ENCODE data around the gene FARSA.
A peak's percentile ranks its signal among the peaks of the same experiment; 100 is the strongest.
"Not testable (repeated sequence)": the region's sequence is repeated elsewhere in the genome, so short reads cannot be mapped to it uniquely, and the experiment has no call there.

The FARSA gene

DNA sequence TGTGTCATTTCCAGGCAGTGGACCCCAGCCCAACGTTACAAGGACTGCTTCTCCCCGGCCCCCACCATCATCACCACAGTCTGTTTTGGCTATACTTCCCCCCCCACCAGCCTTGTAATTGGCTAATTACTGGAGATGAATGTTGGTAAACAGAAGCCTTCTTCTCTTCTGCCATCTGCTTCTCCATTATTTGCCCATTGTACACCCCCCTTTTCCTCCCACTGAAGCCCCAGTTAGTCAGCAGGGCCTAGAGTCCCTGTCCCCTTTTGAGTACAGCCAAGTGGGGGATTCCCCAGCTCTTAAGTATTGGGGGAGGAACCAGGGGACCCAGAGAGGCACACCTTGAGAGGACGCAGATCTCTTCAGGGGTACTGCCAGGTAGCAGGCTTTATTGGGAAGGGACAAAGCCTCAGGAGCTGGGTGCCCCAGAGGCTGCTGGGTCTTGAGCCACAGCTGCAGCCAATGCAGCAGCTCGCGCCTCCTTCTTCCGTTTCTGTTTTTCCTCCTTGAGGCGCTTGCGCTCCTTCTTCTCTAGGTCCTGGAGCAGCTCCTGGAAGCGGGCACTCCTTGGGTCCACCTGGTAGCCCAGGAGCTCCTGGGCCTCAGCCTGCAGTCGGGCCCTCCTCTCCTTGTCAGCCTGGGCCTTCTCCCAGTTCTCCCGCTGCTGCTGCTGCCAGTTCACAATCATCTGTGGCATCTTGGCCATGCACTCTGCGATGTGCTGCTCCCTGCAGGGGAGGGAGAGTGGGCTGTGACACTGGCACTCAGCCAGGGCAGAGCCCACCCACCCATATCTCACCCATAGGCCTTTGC lies 20.5 kb upstream of the FARSA start:
- DNase-seq: no peak

DNA sequence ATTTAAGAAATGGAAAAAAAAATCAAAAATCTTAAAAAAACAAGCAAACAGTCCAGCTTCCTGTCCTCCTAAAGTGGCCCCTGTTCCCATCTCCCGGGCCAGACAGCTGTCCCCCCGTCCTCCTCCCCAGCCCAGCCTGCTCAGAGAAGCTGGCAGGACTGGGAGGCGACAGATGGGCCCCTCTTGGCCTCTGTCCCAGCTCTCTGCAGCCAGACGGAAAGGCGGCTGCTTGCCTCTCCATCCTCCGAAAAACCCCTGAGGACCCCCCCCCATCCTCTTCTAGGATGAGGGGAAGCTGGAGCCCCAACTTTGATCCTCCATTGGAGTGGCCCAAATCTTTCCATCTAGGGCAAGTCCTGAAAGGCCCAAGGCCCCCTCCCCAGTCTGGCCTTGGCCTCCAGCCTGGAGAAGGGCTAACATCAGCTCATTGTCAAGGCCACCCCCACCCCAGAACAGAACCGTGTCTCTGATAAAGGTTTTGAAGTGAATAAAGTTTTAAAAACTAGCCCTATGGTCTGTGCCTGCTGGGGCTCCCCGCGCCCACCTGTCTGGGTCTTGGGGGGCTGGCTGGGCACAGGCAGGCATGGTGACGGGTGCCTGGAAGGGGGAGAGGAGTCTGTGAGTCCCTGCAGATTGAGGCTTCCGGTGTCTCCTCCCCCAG lies 19.8 kb upstream of the FARSA start:
- no peak for DNase-seq

DNA sequence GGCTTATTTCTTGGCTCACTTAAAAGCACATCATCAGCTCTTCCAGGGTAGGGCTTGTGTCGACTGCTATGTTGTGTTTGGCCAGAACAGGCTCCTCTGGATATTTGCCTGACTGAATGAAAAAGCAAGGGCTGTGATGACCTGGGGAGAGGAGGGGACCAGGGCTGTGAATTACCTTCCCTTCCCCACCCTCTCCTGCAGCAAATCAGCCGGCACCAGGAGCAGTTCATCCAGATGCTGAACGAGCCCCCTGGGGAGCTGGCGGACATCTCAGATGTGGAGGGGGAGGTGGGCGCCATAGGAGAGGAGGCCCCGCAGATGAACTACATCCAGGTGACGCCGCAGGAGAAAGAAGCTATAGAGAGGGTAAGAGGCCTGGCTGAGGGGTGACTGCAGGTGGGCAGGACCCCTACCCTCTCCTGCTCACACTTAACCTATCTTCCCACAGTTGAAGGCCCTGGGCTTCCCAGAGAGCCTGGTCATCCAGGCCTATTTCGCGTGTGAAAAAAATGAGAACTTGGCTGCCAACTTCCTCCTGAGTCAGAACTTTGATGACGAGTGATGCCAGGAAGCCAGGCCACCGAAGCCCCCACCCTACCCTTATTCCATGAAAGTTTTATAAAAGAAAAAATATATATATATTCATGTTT lies 19.1 kb upstream of the FARSA start:
- DNase-seq: no peak

DNA sequence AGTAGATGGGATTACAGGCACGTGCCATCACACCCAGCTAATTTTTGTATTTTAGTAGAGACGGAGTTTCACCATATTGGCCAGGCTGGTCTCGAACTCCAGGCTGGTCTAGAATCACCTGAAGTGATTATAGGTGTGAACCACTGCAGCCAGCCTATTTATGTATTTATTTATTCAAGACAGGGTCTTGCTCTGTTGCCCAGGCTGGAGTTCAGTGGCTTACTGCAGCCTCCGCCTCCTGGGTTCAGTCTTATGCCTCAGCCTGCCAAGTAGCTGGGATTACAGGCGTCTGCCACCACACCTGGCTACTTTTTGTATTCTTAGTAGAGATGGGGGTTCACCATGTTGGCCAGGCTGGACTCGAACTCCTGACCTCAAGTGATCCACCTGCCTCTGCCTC lies 18.5 kb upstream of the FARSA start:
- DNase-seq: not testable (repeated sequence)

DNA sequence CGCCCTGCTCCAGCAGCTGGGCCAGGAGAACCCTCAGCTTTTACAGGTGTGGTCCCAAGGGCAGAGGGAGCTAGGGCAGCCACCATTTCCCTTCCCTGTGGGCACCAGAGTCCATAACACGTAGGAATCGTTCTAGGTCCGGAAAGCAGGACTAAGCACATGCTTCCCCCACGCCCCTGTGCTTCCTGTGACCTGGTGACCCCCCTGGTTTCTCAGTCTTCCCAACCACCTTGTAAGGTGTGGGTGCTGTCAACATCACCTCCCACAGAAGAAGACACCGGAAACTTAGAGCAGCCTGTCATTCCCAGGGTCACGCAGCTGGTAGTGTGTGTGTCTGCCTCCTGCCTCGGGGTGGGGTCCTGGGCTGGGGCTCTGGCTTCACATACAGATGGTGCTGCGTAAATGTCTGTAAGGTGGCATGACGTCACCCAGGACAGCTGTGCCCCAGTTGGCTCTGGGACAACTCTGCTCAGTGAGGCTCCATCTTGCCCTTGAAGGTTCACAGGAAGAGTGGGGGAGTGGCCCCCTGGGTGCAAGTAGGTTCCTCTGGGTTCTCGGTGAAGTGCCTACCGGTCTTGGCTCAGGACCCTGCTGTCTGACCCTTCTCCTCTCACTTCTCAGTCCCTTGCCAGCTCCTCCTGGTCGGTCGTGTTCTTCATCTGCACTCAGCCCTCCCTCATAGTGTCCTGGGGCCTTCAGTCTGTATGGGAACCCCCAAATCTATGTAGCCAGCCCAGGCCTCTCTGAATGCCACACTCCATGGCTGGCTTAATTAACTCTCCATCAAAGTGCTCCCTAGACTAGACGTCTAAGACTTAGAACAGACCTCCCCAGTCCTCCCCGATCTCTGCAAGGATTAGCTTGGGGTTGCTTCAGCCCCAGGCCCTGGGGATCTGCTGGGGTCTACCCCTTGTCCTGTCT lies 16.1 kb upstream of the FARSA start:
- DNase-seq: no peak

DNA sequence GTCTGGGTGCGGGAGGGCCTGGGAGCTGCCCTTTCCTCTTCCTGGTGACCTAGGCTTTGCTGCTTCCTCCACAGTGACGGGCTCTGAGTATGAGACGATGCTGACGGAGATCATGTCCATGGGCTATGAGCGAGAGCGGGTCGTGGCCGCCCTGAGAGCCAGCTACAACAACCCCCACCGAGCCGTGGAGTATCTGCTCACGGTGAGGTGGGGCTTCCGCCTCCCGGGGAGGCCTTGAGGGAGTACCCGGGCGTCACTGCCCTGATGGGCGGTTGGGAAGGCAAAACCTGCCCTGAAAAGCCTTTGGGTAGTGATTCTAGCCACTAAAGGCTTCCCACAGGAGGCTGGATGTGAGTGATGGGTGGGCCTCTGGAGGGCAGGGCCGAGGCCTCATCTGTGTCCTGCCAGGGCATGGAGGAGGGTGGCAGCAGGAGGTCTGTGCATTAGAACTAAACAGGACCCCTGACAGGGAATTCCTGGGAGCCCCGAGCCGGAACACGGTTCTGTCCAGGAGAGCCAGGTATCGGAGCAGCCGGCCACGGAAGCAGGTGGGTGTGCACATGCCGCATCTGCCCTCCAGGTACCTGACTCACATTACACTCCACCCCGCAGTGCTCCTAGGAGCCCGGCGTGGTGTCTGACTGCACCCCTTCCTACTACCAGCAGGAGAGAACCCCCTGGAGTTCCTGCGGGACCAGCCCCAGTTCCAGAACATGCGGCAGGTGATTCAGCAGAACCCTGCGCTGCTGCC lies 15.3 kb upstream of the FARSA start:
- DNase-seq: no peak

DNA sequence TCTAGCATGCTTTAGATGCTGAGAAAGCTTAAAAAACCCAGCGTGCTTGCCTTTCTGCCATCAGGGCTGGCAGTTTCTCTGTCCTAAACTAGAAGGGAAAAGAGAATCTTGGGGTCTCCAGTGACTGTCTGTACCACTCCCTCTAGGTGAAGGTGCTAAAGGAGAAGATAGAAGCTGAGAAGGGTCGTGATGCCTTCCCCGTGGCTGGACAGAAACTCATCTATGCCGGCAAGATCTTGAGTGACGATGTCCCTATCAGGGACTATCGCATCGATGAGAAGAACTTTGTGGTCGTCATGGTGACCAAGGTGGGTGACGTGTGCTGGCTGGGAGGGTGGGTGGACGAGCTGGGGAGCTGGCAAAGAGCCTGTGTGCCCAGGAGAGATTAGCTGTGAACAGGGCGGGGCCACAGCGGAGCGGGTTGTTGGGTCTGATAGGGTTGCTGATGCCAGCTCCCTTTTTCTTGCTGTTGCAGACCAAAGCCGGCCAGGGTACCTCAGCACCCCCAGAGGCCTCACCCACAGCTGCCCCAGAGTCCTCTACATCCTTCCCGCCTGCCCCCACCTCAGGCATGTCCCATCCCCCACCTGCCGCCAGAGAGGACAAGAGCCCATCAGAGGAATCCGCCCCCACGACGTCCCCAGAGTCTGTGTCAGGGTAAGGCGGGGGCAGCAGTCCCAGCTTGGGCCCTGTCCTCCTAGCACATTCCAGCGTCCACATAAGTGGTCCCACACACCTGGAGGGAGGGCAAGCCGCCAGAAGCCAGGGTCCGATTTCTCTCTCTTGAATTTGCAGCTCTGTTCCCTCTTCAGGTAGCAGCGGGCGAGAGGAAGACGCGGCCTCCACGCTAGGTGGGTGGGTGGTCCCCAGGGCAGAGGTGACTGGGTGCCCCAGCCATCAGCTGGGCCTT lies 14.4 kb upstream of the FARSA start:
- no peak for DNase-seq

DNA sequence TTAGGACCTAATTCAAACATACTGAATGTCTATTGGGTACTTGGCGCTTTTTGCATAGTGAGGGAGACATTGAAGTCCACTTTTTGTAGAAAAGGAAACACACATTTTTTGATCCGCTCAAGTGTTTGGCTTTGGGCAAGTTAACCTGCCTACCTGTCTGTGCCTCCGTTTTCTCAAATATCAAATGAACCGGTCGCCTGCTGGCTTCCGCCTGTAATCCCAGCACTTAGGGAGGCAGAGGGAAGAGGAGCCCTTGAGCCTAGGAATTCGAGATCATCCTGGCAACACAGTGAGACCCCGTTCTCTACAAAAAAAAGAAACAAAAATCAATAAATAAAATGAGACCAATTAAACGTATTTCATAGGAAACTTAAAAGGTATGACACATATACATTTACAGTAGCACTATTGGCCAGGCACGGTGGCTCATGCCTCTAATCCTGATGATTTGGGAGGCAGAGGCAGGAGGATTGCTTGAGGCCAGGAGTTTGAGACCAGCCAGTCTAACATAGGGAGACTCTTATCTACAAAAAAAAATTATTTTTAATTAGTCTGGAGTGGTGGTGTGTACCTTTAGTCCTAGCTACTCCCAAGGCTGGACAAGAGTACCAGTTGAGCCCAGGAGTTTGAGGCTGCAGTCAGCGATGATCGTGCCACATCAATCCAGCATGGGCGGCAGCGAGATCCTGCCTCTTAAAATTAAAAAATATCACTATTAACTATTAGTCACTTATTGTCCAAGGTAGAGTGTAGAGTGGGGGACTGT lies 13.4 kb upstream of the FARSA start:
- DNase-seq: no peak

DNA sequence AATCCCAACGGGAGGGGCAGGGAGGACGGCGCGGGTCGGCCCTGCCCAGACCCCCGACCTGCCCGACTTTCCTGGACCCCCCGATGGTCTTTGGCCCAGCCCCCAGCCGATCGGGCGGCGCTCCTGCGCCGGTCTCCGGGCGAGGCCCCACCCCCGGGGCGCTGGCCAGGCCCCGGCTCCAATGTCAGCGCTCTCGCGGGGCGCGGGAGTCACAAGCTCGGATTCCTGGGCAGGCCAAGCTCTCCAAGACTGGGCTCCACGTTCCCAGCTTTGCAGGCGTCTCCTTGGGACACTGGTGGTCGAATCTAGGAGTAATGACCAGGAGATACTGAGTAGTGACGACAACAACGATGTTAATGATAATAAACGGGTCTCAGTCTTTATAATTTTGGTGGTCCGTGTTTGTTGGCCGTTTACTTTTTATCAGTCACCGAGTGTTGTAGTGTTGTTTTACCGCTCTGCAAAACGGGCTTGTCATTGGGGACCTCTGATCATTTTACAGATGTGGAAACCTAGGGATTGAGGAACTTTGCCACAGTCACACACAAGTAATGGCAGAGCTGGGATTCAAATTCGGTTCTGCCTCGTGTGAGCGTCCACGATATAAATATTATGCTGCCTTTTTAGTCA lies 12.7 kb upstream of the FARSA start:
- DNase-seq: no peak

DNA sequence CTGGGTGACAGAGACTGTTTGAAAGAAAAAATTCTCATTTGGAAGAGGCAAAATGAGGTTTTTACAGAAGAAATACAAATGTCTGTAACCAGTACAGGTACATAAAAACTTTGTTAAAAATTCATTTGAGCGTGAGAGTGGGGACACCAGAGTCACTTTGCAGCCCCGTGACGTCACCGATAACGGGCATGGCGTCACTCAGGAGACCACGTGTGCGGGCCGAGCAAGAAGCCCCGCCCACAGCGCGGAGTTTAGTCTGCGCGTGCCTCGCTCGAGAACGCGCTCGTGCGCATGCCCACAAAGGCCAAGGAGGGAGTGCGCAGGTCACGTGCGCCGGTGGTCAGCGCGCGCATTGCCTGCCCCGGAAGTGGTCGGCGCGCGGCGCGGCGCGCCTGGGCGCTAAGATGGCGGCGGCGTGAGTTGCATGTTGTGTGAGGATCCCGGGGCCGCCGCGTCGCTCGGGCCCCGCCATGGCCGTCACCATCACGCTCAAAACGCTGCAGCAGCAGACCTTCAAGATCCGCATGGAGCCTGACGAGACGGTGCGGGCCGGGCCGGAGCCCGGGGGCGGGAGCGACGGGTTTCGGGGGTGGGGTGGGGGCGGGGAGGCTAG lies 12.1 kb upstream of the FARSA start, which contains the start of gene RAD23A:
Gene RAD23A, plus strand, starts transcription at position 384 of the 613 bp plus-strand sequence. Its CDS starts 87 bp downstream, at position 471.
- DNase-seq: peak; percentile 83

DNA sequence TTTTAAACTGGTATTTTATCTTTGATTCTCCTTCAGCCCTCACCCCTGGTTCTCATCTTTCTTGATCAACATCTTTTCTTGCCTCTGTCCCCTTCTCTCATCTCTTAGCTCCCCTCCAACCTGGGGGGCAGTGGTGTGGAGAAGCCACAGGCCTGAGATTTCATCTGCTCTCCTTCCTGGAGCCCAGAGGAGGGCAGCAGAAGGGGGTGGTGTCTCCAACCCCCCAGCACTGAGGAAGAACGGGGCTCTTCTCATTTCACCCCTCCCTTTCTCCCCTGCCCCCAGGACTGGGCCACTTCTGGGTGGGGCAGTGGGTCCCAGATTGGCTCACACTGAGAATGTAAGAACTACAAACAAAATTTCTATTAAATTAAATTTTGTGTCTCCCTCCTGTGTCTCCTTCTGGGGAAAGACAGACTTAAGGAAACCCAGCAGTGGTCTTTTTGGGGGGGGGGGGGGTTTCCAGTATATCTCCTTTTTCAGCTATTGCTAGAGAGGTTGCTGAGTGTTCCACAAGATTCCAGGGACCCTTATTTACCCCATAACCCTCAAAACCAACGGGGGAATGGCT lies 10.7 kb upstream of the FARSA start:
- no peak for DNase-seq

DNA sequence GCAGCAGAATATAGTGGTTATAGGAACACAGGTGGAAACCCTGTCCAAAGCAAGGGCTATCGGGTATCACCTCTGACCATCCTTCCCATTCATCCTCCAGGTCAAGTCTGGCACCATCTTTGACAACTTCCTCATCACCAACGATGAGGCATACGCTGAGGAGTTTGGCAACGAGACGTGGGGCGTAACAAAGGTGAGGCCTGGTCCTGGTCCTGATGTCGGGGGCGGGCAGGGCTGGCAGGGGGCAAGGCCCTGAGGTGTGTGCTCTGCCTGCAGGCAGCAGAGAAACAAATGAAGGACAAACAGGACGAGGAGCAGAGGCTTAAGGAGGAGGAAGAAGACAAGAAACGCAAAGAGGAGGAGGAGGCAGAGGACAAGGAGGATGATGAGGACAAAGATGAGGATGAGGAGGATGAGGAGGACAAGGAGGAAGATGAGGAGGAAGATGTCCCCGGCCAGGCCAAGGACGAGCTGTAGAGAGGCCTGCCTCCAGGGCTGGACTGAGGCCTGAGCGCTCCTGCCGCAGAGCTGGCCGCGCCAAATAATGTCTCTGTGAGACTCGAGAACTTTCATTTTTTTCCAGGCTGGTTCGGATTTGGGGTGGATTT lies 10.0 kb upstream of the FARSA start:
- no peak for DNase-seq

DNA sequence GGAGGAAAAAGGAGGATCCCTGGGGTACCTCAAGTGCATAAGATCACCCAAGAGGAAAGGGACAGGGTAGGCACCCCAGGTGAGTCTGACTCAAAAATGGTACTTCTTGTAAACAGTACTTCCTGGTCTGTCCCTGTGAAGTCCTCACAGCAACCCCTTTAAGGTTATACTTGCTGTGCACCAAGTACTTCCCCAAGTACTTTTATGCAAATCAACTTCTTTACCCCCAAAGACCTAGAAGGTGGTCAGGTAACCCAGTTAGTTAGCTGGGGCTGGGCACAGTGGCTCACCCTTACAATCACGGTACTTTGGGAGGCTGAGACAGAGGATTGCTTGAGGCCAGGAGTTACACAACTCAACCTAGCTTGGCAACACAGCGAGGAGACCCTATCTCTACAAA lies 7.4 kb upstream of the FARSA start:
- DNase-seq: no peak

DNA sequence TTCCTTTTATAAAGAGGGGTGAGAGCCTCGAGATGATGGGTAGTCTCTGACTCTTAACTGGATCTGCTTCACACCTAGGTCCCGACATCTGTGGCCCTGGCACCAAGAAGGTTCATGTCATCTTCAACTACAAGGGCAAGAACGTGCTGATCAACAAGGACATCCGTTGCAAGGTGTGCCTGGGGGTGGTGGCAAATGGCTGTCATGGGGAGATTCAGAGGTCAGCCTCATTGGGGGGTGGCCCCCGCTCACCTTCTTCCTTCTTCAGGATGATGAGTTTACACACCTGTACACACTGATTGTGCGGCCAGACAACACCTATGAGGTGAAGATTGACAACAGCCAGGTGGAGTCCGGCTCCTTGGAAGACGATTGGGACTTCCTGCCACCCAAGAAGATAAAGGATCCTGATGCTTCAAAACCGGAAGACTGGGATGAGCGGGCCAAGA lies 6.5 kb upstream of the FARSA start:
- DNase-seq: no peak

DNA sequence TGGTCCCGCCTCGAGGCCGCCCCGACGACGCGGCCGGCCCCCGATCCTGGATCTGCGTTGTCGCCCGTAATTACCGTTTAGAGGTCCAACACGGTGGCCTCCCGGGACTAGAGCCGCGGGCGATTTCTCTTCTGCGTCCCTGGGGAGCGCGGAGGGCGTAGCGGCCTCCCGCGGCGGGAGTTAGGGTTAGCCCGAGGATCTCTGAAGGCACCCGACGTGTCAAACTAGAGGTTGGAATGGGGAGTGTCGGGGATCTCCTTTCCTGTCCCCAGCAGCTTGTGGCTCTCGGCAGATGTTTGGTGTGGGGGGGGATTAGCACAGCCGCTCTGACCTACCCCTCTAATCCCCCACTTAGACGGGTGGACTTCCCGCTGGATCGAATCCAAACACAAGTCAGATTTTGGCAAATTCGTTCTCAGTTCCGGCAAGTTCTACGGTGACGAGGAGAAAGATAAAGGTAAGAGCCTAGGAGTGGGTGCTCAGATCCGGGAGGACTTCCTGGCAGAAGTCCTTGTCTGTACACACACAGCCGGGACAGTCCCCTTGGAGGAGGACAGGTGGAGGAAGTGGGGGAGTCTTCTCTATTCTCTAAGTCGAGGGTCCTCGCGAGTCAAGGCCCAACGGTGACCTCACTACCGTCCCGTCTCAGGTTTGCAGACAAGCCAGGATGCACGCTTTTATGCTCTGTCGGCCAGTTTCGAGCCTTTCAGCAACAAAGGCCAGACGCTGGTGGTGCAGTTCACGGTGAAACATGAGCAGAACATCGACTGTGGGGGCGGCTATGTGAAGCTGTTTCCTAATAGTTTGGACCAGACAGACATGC lies 5.5 kb upstream of the FARSA start:
- DNase-seq: no peak

DNA sequence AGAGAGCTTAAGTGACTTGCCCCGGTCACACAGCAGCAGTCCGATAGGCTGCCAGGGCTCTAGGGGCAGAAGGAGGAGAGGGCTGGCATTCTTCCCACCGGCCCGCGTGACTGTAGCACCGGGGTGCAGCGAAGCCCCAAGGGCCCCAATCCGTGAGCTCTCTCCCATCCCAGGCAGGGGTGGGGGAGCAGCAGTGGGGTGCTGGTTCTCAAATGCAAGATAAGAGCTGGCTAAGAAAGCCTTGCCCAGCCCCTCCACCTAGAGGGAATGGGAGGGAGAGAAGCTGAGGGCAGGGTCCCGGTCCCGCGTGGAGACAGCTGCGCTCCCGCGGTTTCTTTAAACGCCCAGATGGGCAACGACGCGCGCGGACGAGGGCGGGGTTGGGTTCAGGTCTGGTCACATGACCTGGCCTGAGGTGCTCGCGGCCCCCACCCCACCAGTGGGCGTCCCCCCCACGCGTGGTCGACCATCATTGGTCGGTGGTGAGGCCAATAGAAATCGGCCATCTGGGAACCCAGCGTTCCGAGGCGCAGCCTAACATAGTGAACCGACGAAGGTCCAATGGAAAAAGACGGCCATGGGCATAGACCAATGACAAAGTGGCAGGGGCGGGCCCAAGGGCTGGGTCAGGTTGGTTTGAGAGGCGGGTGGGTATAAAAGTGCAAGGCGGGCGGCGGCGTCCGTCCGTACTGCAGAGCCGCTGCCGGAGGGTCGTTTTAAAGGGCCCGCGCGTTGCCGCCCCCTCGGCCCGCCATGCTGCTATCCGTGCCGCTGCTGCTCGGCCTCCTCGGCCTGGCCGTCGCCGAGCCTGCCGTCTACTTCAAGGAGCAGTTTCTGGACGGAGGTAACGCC lies 4.6 kb upstream of the FARSA start, which contains the start of gene CALR:
Gene CALR, plus strand, starts transcription at position 683 of the 852 bp plus-strand sequence. Its CDS starts 71 bp downstream, at position 754.
- DNase-seq: peak; percentile 98
